Measurements from ENCODE around the gene LYSMD1. TPM values are rescaled to one million over a fixed set of nuclear protein-coding genes. Genes with fewer than 3 reads are reported as not detected.
A peak's percentile ranks its signal among the peaks of the same experiment; 100 is the strongest.
"Not testable (repeated sequence)": the region's sequence is repeated elsewhere in the genome, so short reads cannot be mapped to it uniquely, and the experiment has no call there.

The LYSMD1 gene
- total RNA-seq, 1 donor from 2014 or later, result 14.0 TPM

GRCh38 chr1:151193856-151194255, 28.2 kb upstream of the LYSMD1 start:
- H3K4me3 Mint-ChIP-seq (ENCODE audit: low read depth), result no peak overlapping the region
- DNase-seq (ENCODE audit: low spot score, unreplicated experiment), result no peak
- peaks cover 20% of the 10 kb centered on the region for H3K4me1 Mint-ChIP-seq (ENCODE audit: low read depth)
- no peaks in the 10 kb centered on the region for H3K36me3 Mint-ChIP-seq (ENCODE audit: insufficient read depth)
- H3K9me3 Mint-ChIP-seq (ENCODE audit: low read depth), result no peaks in the 10 kb centered on the region
- peaks cover 3% of the 10 kb centered on the region for H3K27me3 Mint-ChIP-seq
- no peak for TF ChIP-seq CTCF (IDR thresholded peaks at IDR 0.05; ENCODE audit: unreplicated experiment)
- H3K27ac Mint-ChIP-seq, result no peak overlapping the region

GRCh38 chr1:151193304-151193703, 27.6 kb upstream of the LYSMD1 start:
- H3K27ac Mint-ChIP-seq, result no peak overlapping the region
- peaks cover 3% of the 10 kb centered on the region for H3K27me3 Mint-ChIP-seq
- no peak for TF ChIP-seq CTCF (IDR thresholded peaks at IDR 0.05; ENCODE audit: unreplicated experiment)
- H3K9me3 Mint-ChIP-seq (ENCODE audit: low read depth), result no peaks in the 10 kb centered on the region
- H3K36me3 Mint-ChIP-seq (ENCODE audit: insufficient read depth), result no peaks in the 10 kb centered on the region
- no peak for DNase-seq (ENCODE audit: low spot score, unreplicated experiment)
- H3K4me3 Mint-ChIP-seq (ENCODE audit: low read depth), result no peak overlapping the region
- peaks cover 22% of the 10 kb centered on the region for H3K4me1 Mint-ChIP-seq (ENCODE audit: low read depth)

GRCh38 chr1:151192047-151192446, 26.3 kb upstream of the LYSMD1 start:
- Mint-ChIP-seq H3K9me3 (ENCODE audit: low read depth) (no peaks in the 10 kb centered on the region), H3K36me3 (ENCODE audit: insufficient read depth) (no peaks in the 10 kb centered on the region), H3K4me1 (ENCODE audit: low read depth) (peaks cover 18% of the 10 kb centered on the region), H3K27ac (no peak overlapping the region), H3K4me3 (ENCODE audit: low read depth) (no peak overlapping the region), H3K27me3 (peaks cover 3% of the 10 kb centered on the region)
- no peak for DNase-seq (ENCODE audit: low spot score, unreplicated experiment)
- no peak for TF ChIP-seq CTCF (IDR thresholded peaks at IDR 0.05; ENCODE audit: unreplicated experiment)

- H3K4me1 Mint-ChIP-seq (ENCODE audit: low read depth), result peaks cover 17% of the 10 kb centered on the region
- DNase-seq (ENCODE audit: low spot score, unreplicated experiment), result peak; percentile 60
- H3K36me3 Mint-ChIP-seq (ENCODE audit: insufficient read depth), result peaks cover 5% of the 10 kb centered on the region
- H3K9me3 Mint-ChIP-seq (ENCODE audit: low read depth), result no peaks in the 10 kb centered on the region
- H3K27ac Mint-ChIP-seq, result peak within 1 kb of the TSS; percentile 100
- peaks cover 3% of the 10 kb centered on the region for H3K27me3 Mint-ChIP-seq
- H3K4me3 Mint-ChIP-seq (ENCODE audit: low read depth), result peak within 1 kb of the TSS; percentile 100
- no peak for TF ChIP-seq CTCF (IDR thresholded peaks at IDR 0.05; ENCODE audit: unreplicated experiment)
These were observed 24.1 kb upstream of the LYSMD1 start, which contains the start of gene VPS72 for GRCh38 chr1:151189637-151190445. TSS of gene VPS72 (minus strand) at chr1:151190197. CDS start at chr1:151190121, 76 bp downstream.

DNA sequence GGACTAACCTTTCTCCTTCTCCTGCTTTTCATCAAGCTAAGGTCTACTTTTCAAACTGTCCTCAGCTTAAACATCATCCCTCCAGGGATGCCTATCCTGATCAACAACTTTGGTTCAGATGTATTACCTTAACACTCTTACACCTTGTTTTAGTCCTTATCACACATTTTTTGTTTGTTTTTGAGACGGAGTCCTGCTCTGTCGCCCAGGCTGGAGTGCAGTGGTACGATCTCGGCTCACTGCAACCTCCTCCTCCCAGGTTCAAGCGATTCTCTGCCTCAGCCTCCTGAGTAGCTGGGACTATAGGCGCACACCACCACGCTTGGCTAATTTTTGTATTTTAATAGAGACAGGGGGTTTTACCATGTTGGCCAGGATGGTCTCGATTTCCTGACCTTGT, 23.0 kb upstream of the LYSMD1 start:
- Mint-ChIP-seq H3K36me3 (ENCODE audit: insufficient read depth) (peaks cover 11% of the 10 kb centered on the region), H3K4me1 (ENCODE audit: low read depth) (peaks cover 17% of the 10 kb centered on the region), H3K27ac (peak overlapping the region; percentile 100), H3K4me3 (ENCODE audit: low read depth) (peak overlapping the region; percentile 100)
- not testable (repeated sequence) for H3K27me3 Mint-ChIP-seq; H3K9me3 Mint-ChIP-seq (ENCODE audit: low read depth); DNase-seq (ENCODE audit: low spot score, unreplicated experiment)

DNA sequence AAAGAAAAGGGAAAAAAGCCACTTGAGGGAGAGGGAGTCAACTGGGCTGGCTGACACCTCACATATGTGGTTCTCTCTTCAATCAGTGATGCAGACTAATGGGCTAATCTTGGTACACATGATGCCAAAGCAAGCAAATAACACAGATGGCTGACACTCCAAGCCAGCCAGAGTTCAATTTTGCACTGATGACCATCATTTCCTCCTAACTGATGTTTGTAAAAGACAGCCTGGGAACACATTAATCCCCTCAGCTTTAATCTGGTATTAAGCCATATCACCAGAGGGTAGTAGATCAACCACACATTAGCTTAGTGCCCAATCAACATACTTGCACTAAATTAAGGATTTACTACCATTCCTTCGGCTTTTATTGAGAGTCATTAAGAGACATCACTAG, 21.5 kb upstream of the LYSMD1 start:
- no peak for TF ChIP-seq CTCF (IDR thresholded peaks at IDR 0.05; ENCODE audit: unreplicated experiment)
- Mint-ChIP-seq H3K27ac (no peak overlapping the region), H3K4me1 (ENCODE audit: low read depth) (peaks cover 17% of the 10 kb centered on the region), H3K36me3 (ENCODE audit: insufficient read depth) (peaks cover 19% of the 10 kb centered on the region), H3K27me3 (no peaks in the 10 kb centered on the region), H3K4me3 (ENCODE audit: low read depth) (no peak overlapping the region), H3K9me3 (ENCODE audit: low read depth) (no peaks in the 10 kb centered on the region)
- DNase-seq (ENCODE audit: low spot score, unreplicated experiment), result no peak
